Left cardiac atrium (tissue), 4 donors: ENCODE measurements around the gene P2RX3. TPM values are rescaled to one million over a fixed set of nuclear protein-coding genes. Genes with fewer than 3 reads are reported as not detected.

Source experiments
- ATAC-seq, 2 donors: fragments of 200-7000 bp; cut with Tn5 transposase; one replicate each; pipeline ENCODE4 v1.9.1; 2020; ENCODE audit warnings: mild to moderate bottlenecking in 2 of 2, moderate library complexity in 2 of 2
- DNase-seq: peaks from one replicate; pipeline ENCODE4 v3.0.0-alpha.2; 2020
- intact Hi-C, 2 donors: fragments of 100-400 bp; cut with DNase I; formaldehyde crosslinking; loops; one replicate each; pipeline versions ENCODE4 v1.14.1 to v1.15.1; 2022 to 2023
- total RNA-seq, 2 donors: library from RNA; stranded (reverse); fragmentation: NEBNext Ultra II Directional; extraction: Animal tissue kit (Norgen Biotek cat#: 25700); gene quantifications; one replicate each; pipeline ENCODE4 v1.2.1, GENCODE V29; 2021
- donor health status: DM: no; HTN: yes; CAD: no.
- donor health status: DM: no; HTN: yes; CAD: no; lungs with severe emphysema.
- donor health status: DM: yes; HTN: yes; CAD: no.
- donor health status: Dilated cardiomyopathy.

P2RX3 gene
- total RNA-seq, 2 donors from 2014 or later = 0.84 to 1.7 TPM

DNA sequence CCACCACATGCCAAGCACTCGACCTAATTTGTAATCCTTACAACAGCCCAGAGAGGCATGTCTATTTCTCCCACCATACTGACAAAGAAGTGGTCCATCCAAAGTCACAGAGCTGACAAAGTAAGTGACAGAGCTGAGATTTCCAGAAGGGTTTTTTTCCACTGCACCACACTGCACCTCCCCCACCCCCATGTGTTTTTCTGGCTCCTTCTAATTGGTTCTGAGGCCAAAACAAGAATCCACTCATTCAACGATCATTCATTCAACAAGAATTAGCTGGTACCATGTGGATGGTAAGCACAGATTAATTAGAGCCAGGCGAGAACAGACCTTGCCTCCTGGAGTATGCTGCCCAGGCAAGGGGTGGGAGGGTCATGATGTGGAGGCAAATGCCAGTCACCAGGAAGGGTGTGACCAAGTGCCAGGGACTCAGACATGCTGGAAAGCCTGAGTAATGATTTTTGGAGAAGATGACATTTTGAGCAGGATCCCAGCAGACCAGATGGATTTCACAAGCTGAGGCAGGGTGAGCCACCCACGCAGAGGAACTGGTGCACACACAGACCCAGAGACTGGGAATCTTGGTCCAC lies 67.2 kb downstream of the P2RX3 start:
- intact Hi-C loops = no loop called here
- peak in 1 of 2 donors; percentile 24 for ATAC-seq
- peak; percentile 24 for DNase-seq

DNA sequence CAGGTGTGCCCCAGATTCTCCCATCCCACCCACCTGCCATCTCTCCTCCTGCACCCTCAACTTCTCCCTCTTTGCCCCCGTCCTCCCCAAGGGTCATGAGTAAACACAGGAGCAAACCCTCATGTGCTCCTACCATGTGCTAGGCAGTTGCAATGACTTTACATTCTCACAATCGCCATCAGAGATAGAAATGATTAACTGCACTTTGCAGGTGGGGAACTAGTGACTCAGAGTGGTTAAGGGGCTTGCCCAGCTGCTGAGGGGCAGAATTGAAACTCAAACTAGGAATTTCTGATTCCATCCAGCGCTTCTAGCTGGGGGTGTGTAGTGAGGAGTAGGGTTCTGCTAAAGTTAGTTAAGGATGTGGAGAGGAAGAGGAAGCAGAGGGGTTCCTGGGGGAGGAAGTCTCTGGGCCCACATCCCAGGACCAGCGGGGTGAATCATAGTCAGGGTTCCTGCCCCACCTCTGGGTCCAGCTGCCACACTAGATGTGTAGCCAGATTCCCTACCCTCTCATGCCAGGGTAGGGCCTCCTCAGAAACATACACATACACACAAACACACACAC lies 68.3 kb downstream of the P2RX3 start:
- DNase-seq = peak; percentile 51
- intact Hi-C loops = no loop called here
- ATAC-seq = peak; percentile 49 to 77

DNA sequence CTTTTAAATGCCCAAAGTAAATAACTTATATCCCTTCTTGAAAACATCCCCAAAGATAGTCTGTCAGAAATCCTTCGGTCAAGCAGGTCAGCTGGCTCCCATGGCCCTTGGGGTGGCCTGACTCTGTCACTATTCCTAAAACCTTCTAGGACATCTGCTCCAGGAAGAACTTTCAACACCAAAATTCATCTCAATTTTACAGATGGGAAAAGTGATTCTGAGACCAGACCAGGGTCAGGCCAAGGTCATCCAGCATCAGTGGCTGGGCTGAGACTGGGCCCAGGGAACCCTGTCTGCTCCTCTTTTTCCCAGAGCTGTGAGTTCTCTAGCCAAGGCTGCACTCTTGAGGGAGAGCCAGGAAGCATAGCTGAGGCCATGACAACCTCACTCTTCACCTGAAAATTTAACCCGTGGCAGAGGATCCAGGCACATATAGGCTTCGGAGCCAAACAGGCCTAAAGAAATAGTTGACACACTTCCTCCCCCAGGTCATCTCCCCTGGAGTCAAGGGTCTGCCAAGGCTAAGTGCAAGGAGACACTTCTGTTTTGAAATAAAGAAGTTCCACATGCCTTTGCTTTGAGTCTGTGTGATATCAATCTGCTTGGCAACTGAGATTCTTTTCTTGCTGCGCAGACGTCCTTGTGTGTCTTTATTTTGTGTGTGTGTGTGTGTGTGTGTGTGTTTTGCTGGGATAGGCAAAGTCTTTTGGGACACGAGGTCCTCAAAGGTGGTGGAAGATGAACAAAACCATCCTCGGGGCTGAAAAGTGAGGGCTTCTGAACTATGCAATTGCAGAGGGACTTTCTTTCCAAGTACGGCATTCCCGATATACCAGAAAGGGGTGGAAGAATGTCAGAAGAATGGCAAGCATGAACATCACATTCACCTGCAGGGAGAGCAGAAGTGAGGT lies 69.1 kb downstream of the P2RX3 start:
- DNase-seq (no peak), ATAC-seq (peak; percentile 50 to 58)
- intact Hi-C loops = no loop called here

DNA sequence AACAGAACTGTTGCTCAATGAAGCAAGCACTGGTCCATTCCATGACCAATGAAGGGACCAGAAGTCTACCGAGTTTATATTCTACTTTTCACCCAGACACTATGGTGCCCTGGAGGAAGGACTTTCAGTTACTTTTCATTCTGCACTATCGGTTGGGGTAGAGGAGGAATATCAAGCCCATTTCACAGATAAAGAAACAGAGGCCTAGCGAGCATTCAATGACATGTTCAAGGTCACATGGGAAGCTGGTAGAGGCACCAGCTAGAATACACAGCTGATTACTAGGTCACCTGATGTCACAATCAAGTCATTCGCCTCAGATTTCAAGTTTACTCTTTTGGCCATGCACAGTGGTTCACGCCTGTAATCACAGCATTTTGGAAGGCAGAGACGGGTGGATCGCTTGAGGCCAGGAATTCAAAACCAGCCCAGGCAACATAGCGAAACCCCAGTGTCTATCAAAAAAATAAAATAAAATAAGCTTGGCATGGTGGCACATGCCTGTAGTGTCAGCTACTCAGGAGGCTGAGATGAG lies 69.9 kb downstream of the P2RX3 start:
- no peak for DNase-seq
- no peak for ATAC-seq
- intact Hi-C loops = no loop called here

DNA sequence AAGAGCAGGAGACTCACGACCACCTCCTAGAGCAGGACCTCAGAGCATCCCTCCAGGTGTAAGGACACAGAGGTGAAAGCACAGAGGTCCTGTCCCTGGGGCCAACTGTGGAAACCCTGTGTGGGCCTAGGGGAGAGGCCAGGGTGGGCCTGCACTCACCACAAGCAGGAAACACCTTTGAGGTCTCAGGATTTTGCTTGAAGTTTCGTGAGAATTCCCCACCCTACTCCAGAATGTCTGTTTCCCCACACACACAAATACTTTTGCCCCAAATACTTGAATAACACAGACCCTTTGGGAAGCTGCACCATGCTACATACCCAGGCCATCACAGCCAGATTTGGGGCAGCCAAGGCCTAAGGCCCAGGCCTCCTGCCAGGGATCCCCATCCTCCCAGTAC lies 70.6 kb downstream of the P2RX3 start:
- no peak for ATAC-seq
- DNase-seq = no peak
- intact Hi-C loops = no loop called here

DNA sequence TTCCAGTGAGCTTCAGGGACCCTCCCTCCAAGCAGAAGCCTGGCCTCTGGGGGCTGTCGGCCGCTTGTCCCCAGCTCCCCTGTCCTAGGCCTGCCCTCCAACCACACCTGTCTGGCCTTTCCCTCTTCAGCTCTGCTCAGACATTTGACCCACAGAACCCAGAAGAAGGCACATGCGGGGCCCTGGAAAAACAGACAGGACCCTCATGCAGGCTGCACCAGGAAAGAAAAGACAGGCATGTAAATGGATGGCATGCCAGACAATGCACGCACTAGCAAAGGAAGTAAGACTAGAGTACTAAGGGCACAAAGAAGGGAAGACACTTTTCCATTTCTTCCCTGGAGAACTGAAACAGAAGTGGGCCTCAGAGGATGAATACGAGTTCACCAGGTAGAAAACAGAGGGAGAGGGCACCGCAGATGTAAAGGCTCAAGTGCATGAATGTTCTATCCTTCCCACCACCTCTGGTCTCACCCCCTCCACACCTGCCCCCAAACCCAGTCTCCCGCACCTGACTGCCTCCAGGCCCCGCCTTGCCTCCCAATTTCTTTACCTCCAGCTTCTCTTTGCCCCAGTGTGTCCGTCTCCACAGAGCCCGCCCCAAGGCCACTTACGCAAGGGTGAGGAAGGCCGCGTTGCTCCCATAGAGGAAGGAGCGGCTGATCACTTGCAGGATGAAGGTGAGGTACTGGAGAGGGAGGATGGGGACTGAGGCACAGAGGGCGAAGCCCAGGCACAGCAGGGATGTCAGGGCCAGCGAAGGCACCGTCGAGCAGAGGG lies 71.4 kb downstream of the P2RX3 start:
- intact Hi-C loops = no loop called here
- no peak for ATAC-seq
- no peak for DNase-seq

DNA sequence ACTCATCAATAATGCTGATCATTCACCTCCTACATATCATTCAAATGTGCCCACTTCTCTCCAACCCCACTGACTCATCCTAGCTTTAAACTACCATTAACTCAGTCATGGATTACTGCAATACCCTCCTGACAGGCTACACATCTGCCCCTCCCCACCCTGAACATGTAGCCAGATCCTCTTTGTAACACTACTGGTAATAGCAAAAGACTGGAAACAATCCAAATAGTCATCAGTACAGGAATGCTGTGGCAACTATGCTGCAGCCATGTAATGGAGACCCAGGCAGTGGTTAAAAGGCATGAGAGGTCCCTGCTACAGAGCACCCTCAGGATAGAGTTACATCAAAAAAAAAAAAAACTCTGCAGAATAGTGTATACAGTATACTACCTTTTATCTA lies 72.1 kb downstream of the P2RX3 start:
- DNase-seq (no peak), ATAC-seq (no peak)
- intact Hi-C loops = no loop called here

DNA sequence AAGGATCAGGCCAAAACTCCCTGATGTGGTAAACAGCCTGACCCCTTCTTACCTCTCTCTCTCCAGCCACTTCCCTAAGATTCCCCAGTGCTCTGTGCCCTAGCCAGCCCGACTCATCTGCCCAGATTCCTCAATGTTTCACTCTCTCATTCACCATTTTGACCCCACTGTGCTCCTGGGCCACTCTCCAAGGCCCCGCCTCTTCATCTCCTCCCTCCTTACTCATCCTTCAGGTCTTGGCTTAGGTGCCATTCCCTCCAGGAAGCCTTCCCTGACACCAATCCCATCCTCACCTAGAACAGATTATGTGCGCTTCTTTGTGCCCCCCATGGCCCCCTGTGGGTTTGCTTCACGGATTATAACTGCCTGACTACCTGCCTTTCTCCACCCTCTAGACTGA lies 75.5 kb downstream of the P2RX3 start:
- DNase-seq (no peak), ATAC-seq (no peak)
- intact Hi-C loops = no loop called here

DNA sequence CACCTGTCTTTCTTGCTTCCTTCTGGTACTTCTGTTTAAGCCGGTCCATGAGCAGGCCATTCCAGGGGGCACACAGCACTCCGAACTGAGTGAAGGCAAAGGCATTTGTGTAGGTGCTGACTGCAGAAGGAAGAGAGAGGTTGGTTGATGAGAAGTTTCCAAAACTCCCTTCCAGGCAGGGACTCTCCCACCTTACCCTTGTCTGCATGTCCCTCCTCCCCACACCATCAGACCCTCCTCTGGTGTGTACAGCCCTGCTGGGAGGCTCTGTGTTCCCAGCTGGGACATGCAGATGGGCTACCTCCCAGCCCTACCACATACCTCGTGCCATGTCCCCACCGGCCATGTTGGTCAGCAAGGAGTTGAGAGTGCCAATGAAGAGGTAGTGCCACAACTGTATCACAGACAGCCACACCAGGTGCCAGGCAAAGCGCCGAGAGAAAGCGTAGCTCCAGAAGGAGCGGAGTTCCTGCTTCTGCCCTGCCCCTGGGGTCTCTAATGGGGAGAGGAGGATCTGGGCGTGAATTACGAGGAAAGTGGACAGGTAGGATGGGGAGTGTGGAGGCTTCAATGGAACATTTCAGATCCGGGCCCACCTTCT lies 76.6 kb downstream of the P2RX3 start:
- ATAC-seq (no peak), DNase-seq (no peak)
- intact Hi-C loops = no loop called here

DNA sequence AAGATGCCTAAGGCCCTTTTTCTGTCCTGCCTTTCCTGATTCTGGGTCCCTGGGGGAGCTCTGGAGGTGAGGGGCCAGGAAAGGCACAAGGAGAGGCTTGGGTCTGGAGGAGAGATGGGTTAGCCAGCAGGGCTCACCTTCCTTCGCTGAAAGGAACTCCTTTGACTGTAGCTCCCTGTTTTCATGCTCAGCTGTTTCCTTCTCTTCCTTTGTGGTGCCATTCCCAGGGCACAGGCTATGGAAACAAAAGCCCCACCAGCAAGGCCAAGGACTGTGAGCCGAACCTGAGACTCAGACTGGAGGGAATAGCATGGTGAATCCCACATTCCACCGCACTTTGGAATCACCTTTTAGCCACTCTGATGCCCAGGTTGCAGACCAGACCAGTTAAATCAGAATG lies 78.3 kb downstream of the P2RX3 start:
- intact Hi-C loops = no loop called here
- DNase-seq (no peak), ATAC-seq (no peak)

DNA sequence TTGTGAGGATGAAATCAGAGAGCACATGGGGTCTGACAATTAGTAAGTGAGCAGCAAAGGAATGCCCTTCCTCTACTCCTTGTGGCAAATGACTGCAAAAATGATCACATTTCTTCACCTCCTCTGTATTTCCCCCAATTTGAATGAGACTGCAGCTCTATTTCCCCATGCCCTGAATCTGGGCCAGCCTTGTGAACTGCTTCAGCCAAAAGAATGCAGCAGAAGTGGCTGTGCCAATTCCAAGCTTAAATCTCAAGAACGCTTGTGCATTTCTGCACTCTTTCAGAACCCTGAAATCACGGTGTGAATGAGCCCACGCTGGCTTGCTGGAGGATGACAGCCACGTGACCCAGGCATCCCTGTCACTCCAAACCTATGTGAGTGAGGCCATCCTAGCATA lies 78.9 kb downstream of the P2RX3 start:
- ATAC-seq (peak; percentile 48 to 80), DNase-seq (no peak)
- intact Hi-C loops = no loop called here

DNA sequence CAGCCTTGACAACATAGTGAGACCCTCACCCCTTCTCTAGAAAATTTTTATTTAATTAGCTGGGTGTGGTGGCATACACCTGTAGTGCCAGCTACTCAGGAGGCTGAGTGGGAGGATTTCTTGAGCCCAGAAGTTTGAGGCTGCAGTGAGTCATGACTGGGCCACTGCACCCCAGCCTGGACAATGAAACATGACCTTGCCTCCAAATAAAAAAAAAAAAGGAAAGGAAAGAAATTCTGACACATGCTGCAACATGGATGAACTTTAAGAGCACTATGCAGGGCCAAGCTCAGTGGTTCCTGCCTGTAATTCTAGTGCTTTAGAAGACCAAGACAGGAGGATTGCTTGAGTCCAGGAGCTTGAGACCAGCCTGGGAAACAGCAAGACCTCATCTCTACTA lies 80.0 kb downstream of the P2RX3 start:
- intact Hi-C loops = no loop called here
- ATAC-seq (no peak), DNase-seq (no peak)

DNA sequence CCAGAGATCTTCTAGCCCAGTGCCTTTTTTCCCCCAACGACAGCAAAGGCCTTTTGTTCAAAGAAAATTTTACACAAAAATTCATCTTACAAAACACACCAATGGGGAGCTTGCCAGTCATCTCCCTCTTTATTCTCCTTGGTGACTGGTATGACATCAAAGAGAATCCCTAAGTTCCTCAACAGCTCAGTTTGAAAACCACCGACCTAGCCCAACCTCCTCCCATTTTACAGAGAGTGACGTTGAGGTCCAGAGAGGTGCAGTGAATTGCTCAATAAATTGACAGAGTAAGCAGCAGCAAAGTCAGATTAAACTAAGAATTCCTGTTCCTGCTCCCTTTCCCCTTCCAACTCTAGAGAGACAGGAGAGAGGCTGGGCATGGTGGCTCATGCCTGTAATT lies 81.0 kb downstream of the P2RX3 start:
- intact Hi-C loops = no loop called here
- ATAC-seq (no peak), DNase-seq (no peak)

DNA sequence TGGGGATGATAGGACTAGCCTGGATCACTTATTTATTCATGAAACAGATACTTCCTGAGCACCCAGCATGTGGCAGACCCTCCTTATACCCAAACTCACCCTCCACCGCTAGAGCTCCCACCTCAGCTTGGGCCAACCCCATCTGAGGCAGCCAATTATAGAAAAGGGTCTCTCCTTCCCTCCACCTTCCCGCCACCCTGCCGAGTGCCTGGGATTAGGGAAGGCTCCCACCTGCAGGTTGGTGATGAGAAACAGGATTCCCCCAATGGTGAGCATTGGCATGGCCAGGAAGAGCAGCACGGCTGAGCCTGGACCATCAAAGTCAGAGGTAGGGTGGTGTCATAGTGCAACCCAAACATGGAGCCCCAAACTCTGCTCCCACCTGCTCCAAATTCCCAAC lies 82.9 kb downstream of the P2RX3 start:
- DNase-seq = no peak
- no peak for ATAC-seq
- intact Hi-C loops = no loop called here

DNA sequence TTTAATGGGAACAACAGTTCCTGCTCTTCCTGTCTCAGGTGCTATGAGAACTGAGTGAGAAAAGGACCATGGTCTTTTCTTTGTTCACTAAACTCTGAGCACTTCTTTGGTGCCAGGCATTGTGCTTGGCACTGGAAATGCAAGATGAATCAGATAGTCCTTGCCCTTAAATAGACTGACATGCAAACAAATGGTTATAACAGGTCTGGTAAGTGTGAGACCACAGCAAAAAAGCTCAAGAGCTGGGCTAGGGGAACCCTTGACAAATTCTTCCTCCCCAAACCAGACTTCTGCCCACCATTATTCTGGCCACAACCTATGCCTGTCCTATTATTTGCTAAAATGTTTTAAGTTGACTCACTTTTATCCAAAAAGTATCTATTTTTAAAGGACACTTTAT lies 83.7 kb downstream of the P2RX3 start:
- DNase-seq = no peak
- intact Hi-C loops = no loop called here

More for the DNA sequence above, 83.7 kb downstream of the P2RX3 start:
- no peak for ATAC-seq
